ENCODE data around the gene TFB1M. TPM values are rescaled to one million over a fixed set of nuclear protein-coding genes. Genes with fewer than 3 reads are reported as not detected.
A peak's percentile ranks its signal among the peaks of the same experiment; 100 is the strongest.

Gene TFB1M
- total and polyA plus RNA-seq, 4 experiments from 2014 or later = 12.6 to 45.7 (median 29.1) TPM

DNA sequence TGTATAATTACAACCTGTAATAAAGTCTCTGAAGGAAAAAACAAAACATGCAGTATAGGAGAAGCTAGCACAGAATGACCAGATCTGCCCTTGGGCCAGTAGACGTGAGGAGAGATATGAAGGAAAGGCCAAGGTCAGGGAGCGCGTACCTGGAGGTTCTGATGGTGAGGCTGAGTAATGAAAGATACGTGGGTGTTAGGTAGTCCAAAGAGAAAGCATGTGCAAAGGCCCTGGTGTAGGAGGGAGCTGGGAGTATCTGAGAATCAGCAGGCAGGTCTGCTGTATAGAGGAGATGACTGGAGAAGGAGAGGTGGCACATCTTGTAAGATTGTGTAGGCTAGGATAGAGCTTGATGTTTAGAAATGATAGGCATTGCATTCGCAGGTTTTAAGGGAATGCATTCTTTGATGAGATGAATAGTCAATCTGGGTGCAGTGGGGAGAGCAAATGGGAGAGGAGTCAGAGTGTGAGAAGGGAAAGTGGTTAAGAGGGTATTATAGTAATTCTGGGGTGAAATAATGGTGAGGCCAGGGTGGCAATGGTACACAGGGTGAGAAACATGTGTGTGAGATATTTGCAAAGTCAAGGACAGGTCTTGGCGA, 15.9 kb upstream of the TFB1M start:
- Histone ChIP-seq H3K36me3 (ENCODE audit: insufficient read depth, low read length) (no peaks in the 10 kb centered on the region), H3K4me3 (ENCODE audit: low read length in 2 of 2) (no peak overlapping the region), H3K9me3 (ENCODE audit: control insufficient read depth in 1 of 2, low read length in 2 of 2) (no peaks in the 10 kb centered on the region), H3K4me1 (ENCODE audit: insufficient read depth, low read length) (peaks cover 8% of the 10 kb centered on the region), H3K27ac (ENCODE audit: low read depth, low read length) (no peak overlapping the region), H3K27me3 (ENCODE audit: insufficient read depth, low read length) (no peaks in the 10 kb centered on the region)
- H3K4me3 Mint-ChIP-seq = no peak overlapping the region
- H3K4me1 Mint-ChIP-seq = peaks cover 6 to 15% (median 11%) of the 10 kb centered on the region in 4 donors
- intact Hi-C loops (cut with micrococcal nuclease) = no loop called here
- CTCF ChIA-PET (ENCODE audit: partially characterized antibody) = interaction anchor here (0.8 to 5.6 kb wide), 4 partner anchors 8 to 1333 kb away, joined by 3 to 38 read pairs (median 3); no protein-coding TSS in a partner anchor
- DNase-seq = no peak
- peaks cover 0 to 1% of the 10 kb centered on the region in 2 donors for H3K27me3 Mint-ChIP-seq
- POLR2A ChIA-PET (ENCODE audit: partially characterized antibody) = no interaction called here
- H3K9me3 Mint-ChIP-seq = peaks cover 0 to 1% (median 0%) of the 10 kb centered on the region in 8 donors
- no peaks in the 10 kb centered on the region for H3K36me3 Mint-ChIP-seq
- peak overlapping the region in 2 of 7 donors; percentile 0 to 16 for H3K27ac Mint-ChIP-seq

- H3K36me3 ChIP-seq (ENCODE audit: insufficient read depth, low read length) = no peaks in the 10 kb centered on the region
- ChIA-PET POLR2A (ENCODE audit: partially characterized antibody) (no interaction called here), CTCF (ENCODE audit: partially characterized antibody) (interaction anchor here (0.8 to 5.6 kb wide), 6 partner anchors 9 to 1333 kb away, joined by 3 to 38 read pairs (median 3); no protein-coding TSS in a partner anchor)
- H3K9me3 Mint-ChIP-seq = no peaks in the 10 kb centered on the region
- no peak overlapping the region for H3K4me3 ChIP-seq (ENCODE audit: low read length in 2 of 2)
- peaks cover 0 to 1% of the 10 kb centered on the region in 2 donors for H3K27me3 Mint-ChIP-seq
- no peaks in the 10 kb centered on the region for H3K36me3 Mint-ChIP-seq
- H3K4me1 ChIP-seq (ENCODE audit: insufficient read depth, low read length) = peaks cover 8% of the 10 kb centered on the region
- intact Hi-C loops (cut with micrococcal nuclease) = loop anchor here (5.0 kb wide), 1 partner anchor 1703 kb away; no protein-coding TSS in a partner anchor
- no peak overlapping the region for H3K4me3 Mint-ChIP-seq
- DNase-seq = no peak
- H3K4me1 Mint-ChIP-seq = peaks cover 6 to 15% (median 11%) of the 10 kb centered on the region in 4 donors
- H3K27ac Mint-ChIP-seq = no peak overlapping the region
- no peak overlapping the region for H3K27ac ChIP-seq (ENCODE audit: low read depth, low read length)
- H3K9me3 ChIP-seq (ENCODE audit: control insufficient read depth in 1 of 2, low read length in 2 of 2) = no peaks in the 10 kb centered on the region
- H3K27me3 ChIP-seq (ENCODE audit: insufficient read depth, low read length) = no peaks in the 10 kb centered on the region
Measured at GRCh38 chr6:155329460-155330132, 15.3 kb upstream of the TFB1M start.

GRCh38 chr6:155328539-155329459, 14.5 kb upstream of the TFB1M start:
- Histone ChIP-seq H3K9me3 (ENCODE audit: control insufficient read depth in 1 of 2, low read length in 2 of 2) (no peaks in the 10 kb centered on the region), H3K27ac (ENCODE audit: low read depth, low read length) (no peak overlapping the region), H3K4me3 (ENCODE audit: low read length in 2 of 2) (no peak overlapping the region), H3K27me3 (ENCODE audit: insufficient read depth, low read length) (no peaks in the 10 kb centered on the region), H3K36me3 (ENCODE audit: insufficient read depth, low read length) (no peaks in the 10 kb centered on the region), H3K4me1 (ENCODE audit: insufficient read depth, low read length) (peaks cover 8% of the 10 kb centered on the region)
- Mint-ChIP-seq H3K27me3 (peaks cover 0 to 1% of the 10 kb centered on the region in 2 donors), H3K4me3 (no peak overlapping the region), H3K27ac (no peak overlapping the region), H3K36me3 (no peaks in the 10 kb centered on the region), H3K4me1 (peaks cover 5 to 13% (median 10%) of the 10 kb centered on the region in 4 donors), H3K9me3 (no peaks in the 10 kb centered on the region)
- ChIA-PET CTCF (ENCODE audit: partially characterized antibody) (interaction anchor here (1.0 to 5.6 kb wide), 5 partner anchors 11 to 1237 kb away, joined by 3 to 38 read pairs (median 3); no protein-coding TSS in a partner anchor), POLR2A (ENCODE audit: partially characterized antibody) (no interaction called here)
- no peak for DNase-seq
- intact Hi-C loops (cut with micrococcal nuclease) = loop anchor here (5.0 kb wide), 1 partner anchor 1704 kb away; no protein-coding TSS in a partner anchor

- Mint-ChIP-seq H3K4me1 (peaks cover under 1 to 6% (median 4%) of the 10 kb centered on the region in 4 donors), H3K27me3 (peaks cover 0 to 1% of the 10 kb centered on the region in 2 donors), H3K27ac (no peak overlapping the region), H3K4me3 (no peak overlapping the region), H3K36me3 (no peaks in the 10 kb centered on the region), H3K9me3 (no peaks in the 10 kb centered on the region)
- ChIA-PET CTCF (ENCODE audit: partially characterized antibody) (interaction anchor here (0.9 to 5.6 kb wide), 11 partner anchors 10 to 1947 kb away, joined by 3 to 38 read pairs (median 5); no protein-coding TSS in a partner anchor), POLR2A (ENCODE audit: partially characterized antibody) (interaction anchor here (0.6 kb wide), 1 partner anchor 1068 kb away, joined by 3 read pairs; no protein-coding TSS in a partner anchor)
- no peak for DNase-seq
- Histone ChIP-seq H3K4me1 (ENCODE audit: insufficient read depth, low read length) (peaks cover 2% of the 10 kb centered on the region), H3K27ac (ENCODE audit: low read depth, low read length) (no peak overlapping the region), H3K27me3 (ENCODE audit: insufficient read depth, low read length) (no peaks in the 10 kb centered on the region), H3K36me3 (ENCODE audit: insufficient read depth, low read length) (no peaks in the 10 kb centered on the region), H3K9me3 (ENCODE audit: control insufficient read depth in 1 of 2, low read length in 2 of 2) (no peaks in the 10 kb centered on the region), H3K4me3 (ENCODE audit: low read length in 2 of 2) (no peak overlapping the region)
- intact Hi-C loops (cut with micrococcal nuclease) = loop anchor here (5.0 kb wide), 1 partner anchor 1704 kb away; no protein-coding TSS in a partner anchor
Measured at GRCh38 chr6:155328074-155328538, 13.8 kb upstream of the TFB1M start.

DNA sequence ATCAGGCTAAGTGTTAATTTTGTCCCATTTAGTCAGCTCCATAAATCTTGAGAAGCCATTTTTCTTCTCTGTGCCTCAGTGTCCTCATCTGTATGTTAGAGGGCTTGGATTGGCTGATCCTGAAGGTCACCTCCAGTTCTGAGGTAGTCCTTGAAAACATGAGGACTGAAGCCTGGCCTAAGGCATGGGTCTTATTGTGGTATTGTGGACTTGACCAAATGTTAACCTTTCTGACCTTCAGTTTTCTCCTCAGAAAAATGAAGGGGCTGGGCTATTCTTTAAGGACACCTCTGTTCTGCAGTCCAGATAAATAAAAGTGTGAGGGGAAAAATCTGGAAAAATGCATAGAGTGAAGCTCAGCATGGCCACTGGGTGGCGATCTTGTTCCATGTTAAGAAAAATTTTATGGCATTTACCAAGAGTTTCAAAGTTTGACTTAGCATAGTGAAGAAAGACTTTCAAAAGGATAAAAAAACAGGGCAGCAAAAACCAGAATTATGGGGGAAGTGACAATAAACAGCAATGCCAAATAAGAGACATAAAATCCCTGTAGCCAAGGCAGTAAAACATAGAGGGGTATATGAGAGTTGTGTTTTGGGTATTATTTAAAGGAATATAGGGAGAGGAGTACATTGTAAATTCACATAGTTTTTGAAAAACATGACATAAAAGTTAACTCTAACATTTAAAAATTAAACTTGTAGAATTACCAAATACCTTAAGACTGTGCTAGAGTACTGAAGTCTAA, 13.2 kb upstream of the TFB1M start:
- Mint-ChIP-seq H3K36me3 (no peaks in the 10 kb centered on the region), H3K4me3 (no peak overlapping the region), H3K27ac (peak overlapping the region in 2 of 7 donors; percentile 0 to 64), H3K4me1 (peaks cover 0 to 5% (median 3%) of the 10 kb centered on the region in 4 donors), H3K27me3 (peaks cover 0 to 1% of the 10 kb centered on the region in 2 donors), H3K9me3 (no peaks in the 10 kb centered on the region)
- CTCF ChIA-PET (ENCODE audit: partially characterized antibody) = interaction anchor here (0.9 to 5.6 kb wide), 12 partner anchors 11 to 1947 kb away, joined by 3 to 38 read pairs (median 4); no protein-coding TSS in a partner anchor
- H3K36me3 ChIP-seq (ENCODE audit: insufficient read depth, low read length) = no peaks in the 10 kb centered on the region
- H3K27ac ChIP-seq (ENCODE audit: low read depth, low read length) = no peak overlapping the region
- H3K9me3 ChIP-seq (ENCODE audit: control insufficient read depth in 1 of 2, low read length in 2 of 2) = no peaks in the 10 kb centered on the region
- H3K4me3 ChIP-seq (ENCODE audit: low read length in 2 of 2) = no peak overlapping the region
- DNase-seq = peak; percentile 47 to 65 (median 62)
- H3K4me1 ChIP-seq (ENCODE audit: insufficient read depth, low read length) = no peaks in the 10 kb centered on the region
- intact Hi-C loops (cut with micrococcal nuclease) = loop anchor here (1.0 to 5.0 kb wide), 4 partner anchors 1083 to 1947 kb away; no protein-coding TSS in a partner anchor
- H3K27me3 ChIP-seq (ENCODE audit: insufficient read depth, low read length) = no peaks in the 10 kb centered on the region
- POLR2A ChIA-PET (ENCODE audit: partially characterized antibody) = interaction anchor here (0.6 kb wide), 1 partner anchor 1069 kb away, joined by 3 read pairs; no protein-coding TSS in a partner anchor
